ENCODE measurements around the gene RMND5B.
A peak's percentile ranks its signal among the peaks of the same experiment; 100 is the strongest.

Gene RMND5B

DNA sequence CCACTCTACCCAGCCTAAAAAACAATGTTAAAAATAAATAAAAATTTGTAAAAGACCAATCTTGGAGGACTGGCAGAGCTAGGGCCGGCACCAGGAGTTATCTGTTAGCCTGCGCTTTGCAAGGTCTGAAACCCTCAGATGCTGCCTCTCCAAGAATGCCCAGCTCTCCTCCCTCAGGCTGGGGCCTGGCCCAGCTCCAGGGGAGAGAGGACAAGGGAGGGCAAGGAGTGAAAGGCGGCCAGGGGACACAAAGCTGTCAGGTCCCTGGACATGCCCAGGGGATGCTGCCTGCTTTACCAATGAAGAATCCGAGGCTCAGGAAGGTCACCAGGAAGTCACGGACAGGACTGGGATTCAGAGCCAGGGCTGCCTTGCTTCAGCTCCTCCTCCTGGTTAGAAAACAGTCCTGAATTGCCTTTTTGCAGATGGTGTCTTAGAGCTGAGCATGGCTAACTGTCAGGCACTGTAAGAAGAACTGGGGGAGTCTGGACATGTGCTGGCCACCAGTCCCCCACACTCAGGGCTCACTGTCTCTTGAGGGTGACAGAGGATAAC, 23.0 kb upstream of the RMND5B start:
- Histone ChIP-seq H3K36me3 (ENCODE audit: control insufficient read depth, low read length) (no peaks in the 10 kb centered on the region), H3K4me3 (ENCODE audit: low read length) (no peak overlapping the region), H3K79me2 (ENCODE audit: control insufficient read depth, low read length) (no peaks in the 10 kb centered on the region; the same call in 1 of the 2 replicates), H4K20me1 (ENCODE audit: control insufficient read depth, insufficient read depth, low read depth, low read length) (no peaks in the 10 kb centered on the region), H3K4me1 (ENCODE audit: control insufficient read depth, low read length) (peaks cover 36% of the 10 kb centered on the region), H3K27ac (ENCODE audit: low read depth, low read length) (no peak overlapping the region), H3K27me3 (ENCODE audit: control insufficient read depth, low read length) (no peaks in the 10 kb centered on the region), H3K9me3 (ENCODE audit: control insufficient read depth, insufficient read depth, low read length) (no peaks in the 10 kb centered on the region), H3F3A (ENCODE audit: control insufficient read depth, insufficient read depth) (peaks cover 9% of the 10 kb centered on the region; the same call in 1 of the 2 replicates), H3K4me2 (ENCODE audit: low read length) (no peak overlapping the region), H3K9me2 (replicated peaks; ENCODE audit: control insufficient read depth, low read length) (no peaks in the 10 kb centered on the region)
- no peak for TF ChIP-seq EZH2phosphoT487 (IDR thresholded peaks at IDR 0.05; ENCODE audit: borderline replicate concordance, low read length)

DNA sequence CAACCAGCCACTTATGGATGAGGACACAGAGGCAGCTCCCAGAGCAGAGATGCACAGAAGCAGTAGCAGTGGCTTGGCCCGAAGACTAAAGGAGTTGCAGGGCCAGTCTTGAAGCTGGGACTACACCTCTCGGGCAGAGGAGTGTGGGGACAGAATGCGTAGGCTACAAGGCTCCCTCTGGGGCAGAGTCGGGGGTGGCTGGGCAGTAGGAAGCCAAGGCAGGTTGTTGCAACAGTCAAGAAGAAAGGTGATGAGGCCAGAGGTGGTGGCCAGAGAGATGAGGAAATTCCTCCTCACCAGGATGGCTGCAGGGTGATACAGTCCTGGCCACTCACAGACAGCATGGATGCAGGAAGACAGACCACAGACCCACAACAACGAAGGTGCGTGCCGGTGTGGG, 22.4 kb upstream of the RMND5B start:
- Histone ChIP-seq H3K36me3 (ENCODE audit: control insufficient read depth, low read length) (no peaks in the 10 kb centered on the region), H3K27ac (ENCODE audit: low read depth, low read length) (no peak overlapping the region), H4K20me1 (ENCODE audit: control insufficient read depth, insufficient read depth, low read depth, low read length) (no peaks in the 10 kb centered on the region), H3K9me3 (ENCODE audit: control insufficient read depth, insufficient read depth, low read length) (no peaks in the 10 kb centered on the region), H3K4me2 (ENCODE audit: low read length) (peak overlapping the region; percentile 22; the same call in 1 of the 2 replicates), H3K4me1 (ENCODE audit: control insufficient read depth, low read length) (peaks cover 38% of the 10 kb centered on the region), H3F3A (ENCODE audit: control insufficient read depth, insufficient read depth) (peaks cover 11% of the 10 kb centered on the region; the same call in 1 of the 2 replicates), H3K9me2 (replicated peaks; ENCODE audit: control insufficient read depth, low read length) (no peaks in the 10 kb centered on the region), H3K27me3 (ENCODE audit: control insufficient read depth, low read length) (no peaks in the 10 kb centered on the region), H3K79me2 (ENCODE audit: control insufficient read depth, low read length) (no peaks in the 10 kb centered on the region; the same call in 1 of the 2 replicates), H3K4me3 (ENCODE audit: low read length) (no peak overlapping the region)
- TF ChIP-seq EZH2phosphoT487 (IDR thresholded peaks at IDR 0.05; ENCODE audit: borderline replicate concordance, low read length): no peak

DNA sequence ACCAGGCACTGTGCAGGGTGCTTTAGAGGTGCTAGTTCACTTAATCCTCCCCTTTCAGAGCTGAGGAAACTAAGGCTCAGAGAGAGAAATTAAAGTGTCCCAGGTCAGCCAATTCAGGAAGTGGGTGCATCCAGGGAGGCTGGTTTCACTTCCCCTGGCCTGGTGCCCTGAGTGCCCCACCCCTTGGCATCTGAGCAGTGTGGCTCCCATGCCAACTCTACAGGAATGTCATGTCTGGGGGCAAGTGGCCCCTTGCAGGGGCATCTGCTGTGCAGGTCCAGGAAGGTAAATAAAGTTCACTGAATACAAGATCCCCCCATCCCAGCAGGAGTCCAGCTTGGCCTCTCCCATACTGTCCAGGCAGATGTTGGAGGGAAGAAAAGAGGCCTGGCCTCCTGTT, 21.8 kb upstream of the RMND5B start:
- Histone ChIP-seq H3K4me2 (ENCODE audit: low read length) (peak overlapping the region; percentile 22; the same call in 1 of the 2 replicates), H3K27me3 (ENCODE audit: control insufficient read depth, low read length) (no peaks in the 10 kb centered on the region), H3K4me3 (ENCODE audit: low read length) (no peak overlapping the region), H3F3A (ENCODE audit: control insufficient read depth, insufficient read depth) (peaks cover 11% of the 10 kb centered on the region; the same call in 1 of the 2 replicates), H4K20me1 (ENCODE audit: control insufficient read depth, insufficient read depth, low read depth, low read length) (no peaks in the 10 kb centered on the region), H3K4me1 (ENCODE audit: control insufficient read depth, low read length) (peaks cover 38% of the 10 kb centered on the region), H3K36me3 (ENCODE audit: control insufficient read depth, low read length) (peaks cover 3% of the 10 kb centered on the region), H3K27ac (ENCODE audit: low read depth, low read length) (no peak overlapping the region), H3K9me3 (ENCODE audit: control insufficient read depth, insufficient read depth, low read length) (no peaks in the 10 kb centered on the region), H3K79me2 (ENCODE audit: control insufficient read depth, low read length) (peaks cover 5% of the 10 kb centered on the region), H3K9me2 (replicated peaks; ENCODE audit: control insufficient read depth, low read length) (no peaks in the 10 kb centered on the region)
- TF ChIP-seq, protein P1, sequence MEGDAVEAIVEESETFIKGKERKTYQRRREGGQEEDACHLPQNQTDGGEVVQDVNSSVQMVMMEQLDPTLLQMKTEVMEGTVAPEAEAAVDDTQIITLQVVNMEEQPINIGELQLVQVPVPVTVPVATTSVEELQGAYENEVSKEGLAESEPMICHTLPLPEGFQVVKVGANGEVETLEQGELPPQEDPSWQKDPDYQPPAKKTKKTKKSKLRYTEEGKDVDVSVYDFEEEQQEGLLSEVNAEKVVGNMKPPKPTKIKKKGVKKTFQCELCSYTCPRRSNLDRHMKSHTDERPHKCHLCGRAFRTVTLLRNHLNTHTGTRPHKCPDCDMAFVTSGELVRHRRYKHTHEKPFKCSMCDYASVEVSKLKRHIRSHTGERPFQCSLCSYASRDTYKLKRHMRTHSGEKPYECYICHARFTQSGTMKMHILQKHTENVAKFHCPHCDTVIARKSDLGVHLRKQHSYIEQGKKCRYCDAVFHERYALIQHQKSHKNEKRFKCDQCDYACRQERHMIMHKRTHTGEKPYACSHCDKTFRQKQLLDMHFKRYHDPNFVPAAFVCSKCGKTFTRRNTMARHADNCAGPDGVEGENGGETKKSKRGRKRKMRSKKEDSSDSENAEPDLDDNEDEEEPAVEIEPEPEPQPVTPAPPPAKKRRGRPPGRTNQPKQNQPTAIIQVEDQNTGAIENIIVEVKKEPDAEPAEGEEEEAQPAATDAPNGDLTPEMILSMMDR (IDR thresholded peaks at IDR 0.05; ENCODE audit: low read depth, low read length, poor library complexity, severe bottlenecking): no peak
- TF ChIP-seq EZH2phosphoT487 (IDR thresholded peaks at IDR 0.05; ENCODE audit: borderline replicate concordance, low read length): no peak

DNA sequence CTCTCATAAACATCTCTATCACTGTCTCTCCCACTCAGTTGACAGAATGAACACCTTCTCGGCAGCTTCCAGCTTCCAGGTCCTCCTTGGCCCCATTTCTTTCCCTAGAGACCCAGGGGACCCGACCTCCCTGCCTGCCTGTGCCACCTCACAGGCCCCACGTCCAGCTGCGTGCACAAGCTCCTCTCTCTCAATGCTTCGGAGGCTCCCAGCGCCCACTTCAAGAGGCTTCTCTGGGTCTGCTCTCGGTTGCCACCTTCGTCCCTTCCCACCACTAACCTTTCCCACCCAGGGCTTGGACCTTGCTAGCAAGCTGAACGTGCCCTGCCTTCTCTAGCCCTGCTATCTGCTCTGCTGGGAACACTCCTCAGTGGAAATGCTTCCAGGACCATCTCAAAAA, 20.3 kb upstream of the RMND5B start:
- peaks cover 19% of the 10 kb centered on the region for H3K36me3 ChIP-seq (ENCODE audit: control insufficient read depth, low read length)
- H3K4me1 ChIP-seq (ENCODE audit: control insufficient read depth, low read length): peaks cover 45% of the 10 kb centered on the region
- no peak overlapping the region for H3K4me2 ChIP-seq (ENCODE audit: low read length)
- H3K4me3 ChIP-seq (ENCODE audit: low read length): no peak overlapping the region
- H3K27me3 ChIP-seq (ENCODE audit: control insufficient read depth, low read length): no peaks in the 10 kb centered on the region
- H3K79me2 ChIP-seq (ENCODE audit: control insufficient read depth, low read length): peaks cover 20% of the 10 kb centered on the region
- no peaks in the 10 kb centered on the region for H3K9me2 ChIP-seq (replicated peaks; ENCODE audit: control insufficient read depth, low read length)
- peaks cover 25% of the 10 kb centered on the region for H3F3A ChIP-seq (ENCODE audit: control insufficient read depth, insufficient read depth)
- H3K9me3 ChIP-seq (ENCODE audit: control insufficient read depth, insufficient read depth, low read length): no peaks in the 10 kb centered on the region
- H4K20me1 ChIP-seq (ENCODE audit: control insufficient read depth, insufficient read depth, low read depth, low read length): no peaks in the 10 kb centered on the region
- TF ChIP-seq, protein P1 (IDR thresholded peaks at IDR 0.05; ENCODE audit: low read depth, low read length, poor library complexity, severe bottlenecking): no peak
- no peak for TF ChIP-seq EZH2phosphoT487 (IDR thresholded peaks at IDR 0.05; ENCODE audit: borderline replicate concordance, low read length)
- no peak overlapping the region for H3K27ac ChIP-seq (ENCODE audit: low read depth, low read length)

Data from DOHH2 (cell line).